SU-DHL-6 (cell line): ENCODE measurements around the gene CCT2.

Source experiments
- H2AFZ ChIP-seq: fragments of 200-600 bp; sonication (generic); 2 replicates; pipeline ENCODE4 v1.6.1; 2014; ENCODE audit warnings: low read depth, mild to moderate bottlenecking, moderate library complexity, mixed read lengths, antibody characterized with exemption, low read length; ENCODE audit not compliant: severe bottlenecking
- H3F3A ChIP-seq: fragments of 200-600 bp; shearing (Covaris generic); 2 replicates; pipeline ENCODE4 v1.6.0; 2016; ENCODE audit warnings: antibody characterized with exemption, mild to moderate bottlenecking; ENCODE audit not compliant: insufficient read depth
- H3K27ac ChIP-seq: fragments of 200-600 bp; sonication (generic); 2 replicates; pipeline ENCODE4 v1.5.1; 2016; ENCODE audit warnings: low read depth, mild to moderate bottlenecking, low read length, moderate library complexity, mixed read lengths
- H3K27me3 ChIP-seq: fragments of 200-600 bp; sonication (generic), shearing (Covaris generic); 2 replicates; pipeline ENCODE4 v1.6.0; 2014; ENCODE audit warnings: mild to moderate bottlenecking, low read length
- H3K36me3 ChIP-seq: fragments of 200-600 bp; sonication (generic); 2 replicates; pipeline ENCODE4 v1.6.1; 2014; ENCODE audit warnings: mild to moderate bottlenecking, low read length, mixed read lengths
- H3K4me2 ChIP-seq: fragments of 300-600, 200-600 bp; shearing (Covaris generic), sonication (generic); 2 replicates; pipeline ENCODE4 v1.6.0; 2014; ENCODE audit warnings: low read length, low read depth, mild to moderate bottlenecking; ENCODE audit not compliant: poor library complexity, severe bottlenecking
- H3K4me3 ChIP-seq: fragments of 200-600 bp; sonication (generic); 2 replicates; pipeline ENCODE4 v1.5.1; 2014; ENCODE audit warnings: antibody characterized with exemption, low read length, mild to moderate bottlenecking, mixed read lengths; ENCODE audit not compliant: insufficient read depth, poor library complexity, severe bottlenecking
- H3K79me2 ChIP-seq: fragments of 200-600 bp; sonication (generic); 2 replicates; pipeline ENCODE4 v1.6.1; 2014; ENCODE audit warnings: mild to moderate bottlenecking, low read length, moderate library complexity; ENCODE audit not compliant: insufficient read depth
- H3K9ac ChIP-seq: fragments of 200-600 bp; sonication (generic); 2 replicates; pipeline ENCODE4 v1.7.0; 2014; ENCODE audit warnings: mild to moderate bottlenecking, low read length
- H3K9me2 ChIP-seq: fragments of 200-600 bp; sonication (generic); replicated peaks from 2 replicates; pipeline ENCODE4 v1.6.1; 2014; ENCODE audit warnings: low read length; ENCODE audit not compliant: insufficient read depth
- H3K9me3 ChIP-seq: fragments of 200-600 bp; sonication (generic); 2 replicates; pipeline ENCODE4 v1.6.1; 2014; ENCODE audit warnings: low read length, mixed read lengths; ENCODE audit not compliant: insufficient read depth
- H4K20me1 ChIP-seq: fragments of 200-600 bp; sonication (generic); 2 replicates; pipeline ENCODE4 v1.6.1; 2014; ENCODE audit warnings: low read depth, mild to moderate bottlenecking, antibody characterized with exemption, low read length, moderate library complexity, mixed read lengths
- CTCF ChIP-seq: fragments of 200-600 bp; sonication (generic); IDR thresholded peaks from one replicate; pipeline ENCODE4 v1.5.1; 2017; ENCODE audit warnings: antibody characterized with exemption, mild to moderate bottlenecking, low read length, moderate library complexity; ENCODE audit not compliant: insufficient read depth, poor library complexity, severe bottlenecking
- EZH2phosphoT487 ChIP-seq: fragments of 200-600 bp; sonication (generic), shearing (Covaris generic); conservative IDR thresholded peaks from 2 replicates; pipeline ENCODE4 v1.6.1; 2018; ENCODE audit warnings: mild to moderate bottlenecking, antibody characterized with exemption, low read length, moderate library complexity, mixed read lengths

Gene CCT2

DNA sequence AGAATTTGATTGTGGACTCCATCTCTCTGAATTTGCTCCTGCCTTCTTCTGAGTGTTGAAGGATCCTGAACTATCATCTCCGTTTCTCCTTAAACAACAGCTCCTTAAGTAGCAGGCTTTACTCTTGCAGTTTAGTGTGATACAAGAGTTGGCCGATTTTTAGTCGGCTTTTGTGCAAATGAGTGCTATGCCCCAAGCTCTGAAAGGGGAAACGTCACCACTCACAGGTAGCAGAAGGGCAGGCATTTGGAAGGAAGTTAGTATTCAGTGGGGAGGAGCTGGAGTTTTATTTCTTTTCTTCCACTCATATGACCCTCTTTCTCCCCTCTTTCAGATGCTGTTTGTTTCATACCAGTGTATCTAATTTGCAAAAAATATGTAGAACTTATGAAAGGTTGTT, 61.9 kb downstream of the CCT2 start:
- H2AFZ ChIP-seq, result no peak overlapping the region

GRCh38 chr12:69648476-69648875, 63.2 kb downstream of the CCT2 start:
- Histone ChIP-seq H3K79me2 (no peaks in the 10 kb centered on the region), H3K4me2 (no peak overlapping the region), H3K27ac (no peak overlapping the region), H3K27me3 (no peaks in the 10 kb centered on the region), H3K9ac (no peak overlapping the region), H3K4me3 (no peak overlapping the region), H3K9me3 (no peaks in the 10 kb centered on the region), H3K9me2 (no peaks in the 10 kb centered on the region), H3F3A (no peaks in the 10 kb centered on the region), H2AFZ (no peak overlapping the region), H4K20me1 (no peaks in the 10 kb centered on the region), H3K36me3 (no peaks in the 10 kb centered on the region)
- no peak for TF ChIP-seq EZH2phosphoT487
- TF ChIP-seq CTCF, result no peak

More for the DNA sequence above, 61.9 kb downstream of the CCT2 start:
- Histone ChIP-seq H3K9ac (no peak overlapping the region), H3K27me3 (no peaks in the 10 kb centered on the region), H3K4me2 (no peak overlapping the region), H3K36me3 (no peaks in the 10 kb centered on the region), H3K4me3 (no peak overlapping the region), H3K9me3 (no peaks in the 10 kb centered on the region), H3K27ac (no peak overlapping the region), H4K20me1 (no peaks in the 10 kb centered on the region), H3K9me2 (no peaks in the 10 kb centered on the region), H3F3A (no peaks in the 10 kb centered on the region), H3K79me2 (no peaks in the 10 kb centered on the region)
- TF ChIP-seq EZH2phosphoT487 (no peak), CTCF (no peak)

DNA sequence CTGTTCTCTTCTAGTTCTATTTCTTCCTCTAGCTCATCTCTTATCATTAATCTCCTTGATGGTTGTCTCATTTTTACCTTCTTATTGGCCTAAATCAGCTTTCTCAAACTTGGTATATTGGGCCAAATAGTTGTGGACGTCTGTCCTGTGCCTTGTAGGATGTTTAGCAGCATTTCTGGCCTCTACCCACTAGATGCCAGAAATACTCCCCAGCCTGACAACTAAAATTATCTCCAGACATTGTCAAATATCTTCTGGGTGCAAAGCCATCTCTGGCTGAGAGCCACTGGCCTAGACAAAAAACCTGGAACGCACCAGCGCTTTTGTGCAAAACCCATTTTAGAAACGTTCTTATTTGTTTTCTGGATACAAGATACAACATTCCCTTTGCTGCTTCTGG, 64.3 kb downstream of the CCT2 start:
- no peaks in the 10 kb centered on the region for H4K20me1 ChIP-seq
- H2AFZ ChIP-seq, result no peak overlapping the region
- no peak overlapping the region for H3K4me2 ChIP-seq
- no peaks in the 10 kb centered on the region for H3K27me3 ChIP-seq
- no peak overlapping the region for H3K27ac ChIP-seq
- no peak overlapping the region for H3K9ac ChIP-seq
- H3K79me2 ChIP-seq, result no peaks in the 10 kb centered on the region
- H3K4me3 ChIP-seq, result no peak overlapping the region
- no peaks in the 10 kb centered on the region for H3K36me3 ChIP-seq
- H3F3A ChIP-seq, result no peaks in the 10 kb centered on the region
- H3K9me2 ChIP-seq, result no peaks in the 10 kb centered on the region
- H3K9me3 ChIP-seq, result no peaks in the 10 kb centered on the region
- TF ChIP-seq CTCF (no peak), EZH2phosphoT487 (no peak)
